SK-N-SH treated with all-trans-retinoic acid at 6 μM for 48 hours (cell line): ENCODE measurements around the gene GGNBP2.

Experiments
- ATAC-seq: fragments of 200-7000 bp; cut with Tn5 transposase; 3 replicates; pipeline ENCODE4 v1.9.1; 2020; ENCODE audit warnings: mild to moderate bottlenecking, moderate library complexity
- ARNTL ChIP-seq: fragments of 450-650 bp; formaldehyde crosslinking; IDR thresholded peaks from 2 replicates; pipeline ENCODE4 v1.5.0; 2020; ENCODE audit warnings: low read depth, mild to moderate bottlenecking, moderate library complexity, borderline replicate concordance
- CREB5 ChIP-seq: fragments of 250-450 bp; sonication (Bioruptor Pico); IDR thresholded peaks from 2 replicates; pipeline ENCODE4 v1.5.1; 2020; ENCODE audit warnings: low read depth, mild to moderate bottlenecking, moderate library complexity
- CSDC2 ChIP-seq: fragments of 250-450 bp; sonication (Bioruptor Pico); IDR thresholded peaks from 2 replicates; pipeline ENCODE4 v1.5.0; 2020; ENCODE audit warnings: mild to moderate bottlenecking, moderate library complexity
- CSRNP3 ChIP-seq: fragments of 250-450 bp; sonication (Bioruptor Pico); IDR thresholded peaks from 2 replicates; pipeline ENCODE4 v1.5.1; 2021; ENCODE audit warnings: mild to moderate bottlenecking, moderate library complexity
- ESRRG ChIP-seq: fragments of 250-450 bp; sonication (Bioruptor Pico); IDR thresholded peaks from 2 replicates; pipeline ENCODE4 v1.6.1; 2021; ENCODE audit warnings: mild to moderate bottlenecking
- GLIS3 ChIP-seq: fragments of 250-450 bp; sonication (Bioruptor Pico); IDR thresholded peaks from 2 replicates; pipeline ENCODE4 v1.5.0; 2020; ENCODE audit warnings: mild to moderate bottlenecking, moderate library complexity
- ISL1 ChIP-seq: fragments of 250-450 bp; sonication (Bioruptor Pico); IDR thresholded peaks from 2 replicates; pipeline ENCODE4 v2.1.2; 2022; ENCODE audit warnings: mild to moderate bottlenecking, moderate library complexity
- OSR1 ChIP-seq: fragments of 250-450 bp; sonication (Bioruptor Pico); IDR thresholded peaks from 2 replicates; pipeline ENCODE4 v1.8.0; 2022; ENCODE audit warnings: moderate library complexity, mild to moderate bottlenecking, inconsistent platforms
- PATZ1 ChIP-seq: fragments of 250-450 bp; sonication (Bioruptor Pico); IDR thresholded peaks from 2 replicates; pipeline ENCODE4 v1.8.0; 2020; ENCODE audit warnings: mild to moderate bottlenecking, moderate library complexity, borderline replicate concordance
- PPARA ChIP-seq: fragments of 250-450 bp; sonication (Bioruptor Pico); IDR thresholded peaks from 2 replicates; pipeline ENCODE4 v1.5.0; 2020; ENCODE audit warnings: mild to moderate bottlenecking, borderline replicate concordance
- RARB ChIP-seq: fragments of 250-450 bp; sonication (Bioruptor Pico); IDR thresholded peaks from 2 replicates; pipeline ENCODE4 v1.8.0; 2021; ENCODE audit warnings: mild to moderate bottlenecking, moderate library complexity
- SNAI2 ChIP-seq: fragments of 250-450 bp; sonication (Bioruptor Pico); IDR thresholded peaks from 2 replicates; pipeline ENCODE4 v1.5.0; 2020; ENCODE audit warnings: mild to moderate bottlenecking, moderate library complexity
- TCF4 ChIP-seq: fragments of 250-450 bp; sonication (Bioruptor Pico); IDR thresholded peaks from 2 replicates; pipeline ENCODE4 v1.8.0; 2021; ENCODE audit warnings: mild to moderate bottlenecking, moderate library complexity, borderline replicate concordance
- TOX ChIP-seq: fragments of 250-450 bp; sonication (Bioruptor Pico); IDR thresholded peaks from 2 replicates; pipeline ENCODE4 v1.8.0; 2021; ENCODE audit warnings: mild to moderate bottlenecking, moderate library complexity, borderline replicate concordance
- TSHZ2 ChIP-seq: fragments of 250-450 bp; sonication (Bioruptor Pico); IDR thresholded peaks from 2 replicates; pipeline ENCODE4 v1.5.0; 2020; ENCODE audit warnings: mild to moderate bottlenecking, moderate library complexity
- ZC3H10 ChIP-seq: fragments of 250-450 bp; sonication (Bioruptor Pico); IDR thresholded peaks from 2 replicates; pipeline ENCODE4 v1.5.1; 2021; ENCODE audit warnings: mild to moderate bottlenecking, moderate library complexity
- ZFP3 ChIP-seq: fragments of 250-450 bp; sonication (Bioruptor Pico); IDR thresholded peaks from 2 replicates; pipeline ENCODE4 v1.5.0; 2020; ENCODE audit warnings: mild to moderate bottlenecking, moderate library complexity
- ZFP30 ChIP-seq: fragments of 450-650 bp; formaldehyde crosslinking; IDR thresholded peaks from 2 replicates; pipeline ENCODE4 v1.5.0; 2022; ENCODE audit warnings: mild to moderate bottlenecking, moderate library complexity
- ZNF565 ChIP-seq: fragments of 450-650 bp; formaldehyde crosslinking; conservative IDR thresholded peaks from 2 replicates; pipeline ENCODE4 v1.5.0; 2020; ENCODE audit warnings: low read depth, mild to moderate bottlenecking, moderate library complexity
- ZNF70 ChIP-seq: fragments of 450-650 bp; formaldehyde crosslinking; IDR thresholded peaks from 2 replicates; pipeline ENCODE4 v1.5.0; 2020; ENCODE audit warnings: mild to moderate bottlenecking, moderate library complexity
- ZNF8 ChIP-seq: fragments of 450-650 bp; formaldehyde crosslinking; IDR thresholded peaks from 2 replicates; pipeline ENCODE4 v1.5.0; 2020; ENCODE audit warnings: mild to moderate bottlenecking, moderate library complexity

Gene GGNBP2

GRCh38 chr17:36524428-36524876 is 20.3 kb upstream of the GGNBP2 start:
- TF ChIP-seq PATZ1 (CRISPR knock-in tag): no peak
- no peak for TF ChIP-seq CSDC2 (CRISPR knock-in tag)

GRCh38 chr17:36525113-36525512 is 19.6 kb upstream of the GGNBP2 start:
- TF ChIP-seq ZFP3 (CRISPR knock-in tag): no peak
- no peak for TF ChIP-seq ARNTL
- TF ChIP-seq GLIS3 (CRISPR knock-in tag): no peak
- TF ChIP-seq TSHZ2: no peak
- TF ChIP-seq CSRNP3 (CRISPR knock-in tag): no peak
- no peak for TF ChIP-seq TOX
- TF ChIP-seq ZNF70: no peak
- no peak for TF ChIP-seq PPARA (CRISPR knock-in tag)
- no peak for TF ChIP-seq ZC3H10 (CRISPR knock-in tag)

More at GRCh38 chr17:36524428-36524876, 20.3 kb upstream of the GGNBP2 start:
- no peak for ATAC-seq

GRCh38 chr17:36525888-36526287 is 18.8 kb upstream of the GGNBP2 start:
- ATAC-seq: no peak
- no peak for TF ChIP-seq ZFP30 (CRISPR knock-in tag)
- TF ChIP-seq TSHZ2: no peak
- TF ChIP-seq ZNF565 (CRISPR knock-in tag): no peak

More at GRCh38 chr17:36525113-36525512, 19.6 kb upstream of the GGNBP2 start:
- ATAC-seq: no peak

GRCh38 chr17:36527621-36528250 is 17.0 kb upstream of the GGNBP2 start:
- no peak for ATAC-seq
- TF ChIP-seq ZFP3 (CRISPR knock-in tag) (no peak), RARB (CRISPR knock-in tag) (no peak), TCF4 (no peak), TOX (no peak), ISL1 (CRISPR knock-in tag) (no peak), TSHZ2 (no peak), PPARA (CRISPR knock-in tag) (no peak), ESRRG (no peak), ZC3H10 (CRISPR knock-in tag) (no peak), OSR1 (no peak), GLIS3 (CRISPR knock-in tag) (no peak), CREB5 (CRISPR knock-in tag) (no peak), ZNF565 (CRISPR knock-in tag) (no peak), ZFP30 (CRISPR knock-in tag) (no peak), ZNF8 (CRISPR knock-in tag) (no peak), SNAI2 (no peak)
